Keratinocyte (primary cell): ENCODE measurements around the gene LAMA1.

Experiments used
- CTCF ChIP-seq, 3 experiments: IDR thresholded peaks in 1 of 3; conservative IDR thresholded peaks in 1 of 3; optimal IDR thresholded peaks in 1 of 3; 2 replicates in 2 of 3; 3 replicates in 1 of 3; pipeline versions ENCODE3 to v1.5.1; 2011; ENCODE audit warnings: low read length in 3 of 3, mild to moderate bottlenecking in 3 of 3, moderate library complexity in 2 of 3, control low read depth in 1 of 3, inconsistent platforms in 1 of 3; ENCODE audit not compliant: insufficient read depth in 2 of 3; ENCODE audit errors: extremely low read depth in 1 of 3
- EZH2 ChIP-seq: IDR thresholded peaks from one replicate; pipeline ENCODE4 v1.6.1; 2012; ENCODE audit warnings: inconsistent platforms, mild to moderate bottlenecking, low read length, moderate library complexity

- no peak for TF ChIP-seq CTCF (optimal IDR thresholded peaks at IDR 0.05 in 1 of 3, IDR thresholded peaks at IDR 0.05 in 1 of 3, conservative IDR thresholded peaks at IDR 0.05 in 1 of 3; ENCODE audit: extremely low read depth in 1 of 3, insufficient read depth in 2 of 3, low read length in 3 of 3)
- no peak for TF ChIP-seq EZH2
These were observed 92.4 kb downstream of the LAMA1 start for GRCh38 chr18:7025194-7025593.
